Measurements from ENCODE around the gene TGFBR3L.
"Not testable (repeated sequence)": the region's sequence is repeated elsewhere in the genome, so short reads cannot be mapped to it uniquely, and the experiment has no call there.

- TF ChIP-seq CTCF (IDR thresholded peaks at IDR 0.05); ZFX (IDR thresholded peaks at IDR 0.05; ENCODE audit: borderline replicate concordance): not testable (repeated sequence)
Observed at GRCh38 chr19:7961082-7961481, 46.5 kb downstream of the TGFBR3L start.

All from 22Rv1 (cell line).